Glutamatergic neuron (in vitro differentiated cells): ENCODE results near the gene EPN1. TPM values are rescaled to one million over a fixed set of nuclear protein-coding genes. Genes with fewer than 3 reads are reported as not detected.

Experiments
- total RNA-seq: library from RNA; stranded (reverse); fragmentation: NEBNext Ultra II Directional; extraction: Animal tissue kit (Norgen Biotek cat#: 25700); gene quantifications from one replicate; pipeline ENCODE4 v1.2.1, GENCODE V29; 2021; ENCODE audit not compliant: unreplicated experiment

Gene EPN1
- total RNA-seq, 1 donor from 2014 or later: 150 TPM

Other genes with a start within 250 kb of the EPN1 start
- 3.2 TPM for gene SHISA7, start 231.9 kb upstream of the EPN1 start, total RNA-seq
- gene ISOC2, start 213.6 kb upstream of the EPN1 start, total RNA-seq: 24.9 TPM
- not detected for gene C19orf85, start 210.5 kb upstream of the EPN1 start, total RNA-seq
- gene ZNF628, start 198.6 kb upstream of the EPN1 start, total RNA-seq: 13.7 TPM
- 125 TPM for gene NAT14, start 190.0 kb upstream of the EPN1 start, total RNA-seq
- 7.6 TPM for gene SSC5D, start 186.8 kb upstream of the EPN1 start, total RNA-seq
- 0.42 TPM for gene SBK2, start 138.1 kb upstream of the EPN1 start, total RNA-seq
- not detected for gene SBK3, start 129.7 kb upstream of the EPN1 start, total RNA-seq
- gene ZNF579, start 94.4 kb upstream of the EPN1 start, total RNA-seq: 48.9 TPM
- gene FIZ1, start 75.7 kb upstream of the EPN1 start, total RNA-seq: 26.0 TPM
- gene ZNF524, start 74.9 kb upstream of the EPN1 start, total RNA-seq: 6.7 TPM
- gene ZNF865, start 69.6 kb upstream of the EPN1 start, total RNA-seq: 14.6 TPM
- 8.4 TPM for gene ZNF784, start 50.7 kb upstream of the EPN1 start, total RNA-seq
- 43.6 TPM for gene ZNF580, start 34.2 kb upstream of the EPN1 start, total RNA-seq
- 31.0 TPM for gene ZNF581, start 31.6 kb upstream of the EPN1 start, total RNA-seq
- 32.1 TPM for gene CCDC106, start 27.0 kb upstream of the EPN1 start, total RNA-seq
- 216 TPM for gene U2AF2, start 20.2 kb upstream of the EPN1 start, total RNA-seq
- gene NLRP9, start 63.2 kb downstream of the EPN1 start, total RNA-seq: not detected
- gene RFPL4A, start 83.9 kb downstream of the EPN1 start, total RNA-seq: not detected
- 0.96 TPM for gene RFPL4AL1, start 93.9 kb downstream of the EPN1 start, total RNA-seq
- 0.34 TPM for gene NLRP11, start 156.8 kb downstream of the EPN1 start, total RNA-seq
- gene NLRP4, start 161.3 kb downstream of the EPN1 start, total RNA-seq: not detected